Breast epithelium (tissue), 3 donors: Measurements from ENCODE around the gene PALLD.

Source experiments
- CTCF ChIP-seq, 3 donors: fragments of 450-650 bp; IDR thresholded peaks; one replicate each; pipeline ENCODE4 v1.5.1; 2016 to 2017; ENCODE audit warnings: antibody characterized with exemption in 3 of 3, mild to moderate bottlenecking in 3 of 3, moderate library complexity in 3 of 3
- POLR2A ChIP-seq: fragments of 450-650 bp; IDR thresholded peaks from one replicate; pipeline ENCODE4 v1.6.1; 2016; ENCODE audit warnings: antibody characterized with exemption, mild to moderate bottlenecking, moderate library complexity
- POLR2AphosphoS5 ChIP-seq, 3 donors: sonication (generic); formaldehyde crosslinking; IDR thresholded peaks; one replicate each; pipeline ENCODE4 v1.6.1; 2017; ENCODE audit warnings: antibody characterized with exemption in 3 of 3

GRCh38 chr4:168637872-168638756 lies 141.3 kb downstream of the PALLD start:
- TF ChIP-seq CTCF (IDR thresholded peaks at IDR 0.05), result no peak
- no peak for TF ChIP-seq POLR2A
- TF ChIP-seq POLR2AphosphoS5 (IDR thresholded peaks at IDR 0.05), result no peak
